ENCODE data around the gene STRIP1.

DNA sequence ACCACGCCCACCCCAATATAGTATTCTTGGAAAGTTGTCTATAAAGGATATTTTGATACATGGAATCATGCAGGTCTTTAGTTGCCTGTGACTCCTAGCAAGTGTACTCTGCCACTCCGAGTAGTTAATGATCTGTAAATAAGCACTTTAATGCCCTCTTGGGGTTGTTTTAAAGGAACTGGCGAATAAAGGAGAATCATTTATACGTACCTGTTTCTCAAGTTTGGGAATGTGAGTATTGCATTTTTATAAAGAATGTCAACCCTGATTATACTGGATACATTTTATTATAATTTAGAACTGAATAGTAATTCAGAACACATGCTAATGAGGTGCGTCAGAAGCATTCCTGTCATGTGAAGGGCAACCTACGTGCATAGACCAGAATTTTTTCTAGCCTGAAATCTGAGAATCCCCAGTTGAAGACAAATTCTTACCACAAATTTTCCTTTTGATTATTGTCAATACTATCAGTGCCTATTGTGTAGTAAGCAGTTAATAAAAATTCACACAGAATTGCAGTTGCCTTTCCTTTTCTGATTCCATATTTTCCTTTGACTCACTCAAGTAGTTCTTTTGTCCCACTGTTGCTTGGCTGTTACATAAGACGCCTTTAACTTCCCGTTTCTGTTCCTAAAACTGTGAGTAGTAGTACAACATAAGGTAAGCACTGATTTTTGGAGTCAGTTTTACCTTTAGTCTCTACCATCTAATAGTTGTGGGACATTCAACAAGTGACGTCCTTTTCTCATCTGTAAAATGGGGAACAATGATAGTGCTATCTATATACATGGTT lies 44.7 kb upstream of the STRIP1 start:
- TF ChIP-seq TBL1XR1 (IDR thresholded peaks at IDR 0.05; ENCODE audit: low read depth, low read length) (no peak), ESRRA (IDR thresholded peaks at IDR 0.05; ENCODE audit: low read length) (no peak), PAX5 (IDR thresholded peaks at IDR 0.05; ENCODE audit: borderline replicate concordance, low read depth, low read length) (no peak)
- TF ChIP-seq, protein P1, sequence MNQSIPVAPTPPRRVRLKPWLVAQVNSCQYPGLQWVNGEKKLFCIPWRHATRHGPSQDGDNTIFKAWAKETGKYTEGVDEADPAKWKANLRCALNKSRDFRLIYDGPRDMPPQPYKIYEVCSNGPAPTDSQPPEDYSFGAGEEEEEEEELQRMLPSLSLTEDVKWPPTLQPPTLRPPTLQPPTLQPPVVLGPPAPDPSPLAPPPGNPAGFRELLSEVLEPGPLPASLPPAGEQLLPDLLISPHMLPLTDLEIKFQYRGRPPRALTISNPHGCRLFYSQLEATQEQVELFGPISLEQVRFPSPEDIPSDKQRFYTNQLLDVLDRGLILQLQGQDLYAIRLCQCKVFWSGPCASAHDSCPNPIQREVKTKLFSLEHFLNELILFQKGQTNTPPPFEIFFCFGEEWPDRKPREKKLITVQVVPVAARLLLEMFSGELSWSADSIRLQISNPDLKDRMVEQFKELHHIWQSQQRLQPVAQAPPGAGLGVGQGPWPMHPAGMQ (IDR thresholded peaks at IDR 0.05; ENCODE audit: borderline replicate concordance), result no peak
- TF ChIP-seq, protein P2, sequence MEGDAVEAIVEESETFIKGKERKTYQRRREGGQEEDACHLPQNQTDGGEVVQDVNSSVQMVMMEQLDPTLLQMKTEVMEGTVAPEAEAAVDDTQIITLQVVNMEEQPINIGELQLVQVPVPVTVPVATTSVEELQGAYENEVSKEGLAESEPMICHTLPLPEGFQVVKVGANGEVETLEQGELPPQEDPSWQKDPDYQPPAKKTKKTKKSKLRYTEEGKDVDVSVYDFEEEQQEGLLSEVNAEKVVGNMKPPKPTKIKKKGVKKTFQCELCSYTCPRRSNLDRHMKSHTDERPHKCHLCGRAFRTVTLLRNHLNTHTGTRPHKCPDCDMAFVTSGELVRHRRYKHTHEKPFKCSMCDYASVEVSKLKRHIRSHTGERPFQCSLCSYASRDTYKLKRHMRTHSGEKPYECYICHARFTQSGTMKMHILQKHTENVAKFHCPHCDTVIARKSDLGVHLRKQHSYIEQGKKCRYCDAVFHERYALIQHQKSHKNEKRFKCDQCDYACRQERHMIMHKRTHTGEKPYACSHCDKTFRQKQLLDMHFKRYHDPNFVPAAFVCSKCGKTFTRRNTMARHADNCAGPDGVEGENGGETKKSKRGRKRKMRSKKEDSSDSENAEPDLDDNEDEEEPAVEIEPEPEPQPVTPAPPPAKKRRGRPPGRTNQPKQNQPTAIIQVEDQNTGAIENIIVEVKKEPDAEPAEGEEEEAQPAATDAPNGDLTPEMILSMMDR (IDR thresholded peaks at IDR 0.05 in 2 of 3, conservative IDR thresholded peaks at IDR 0.05 in 1 of 3; ENCODE audit: control insufficient read depth in 2 of 3, extremely low read depth in 1 of 3, insufficient read depth in 1 of 3, low read depth in 3 of 3, low read length in 3 of 3), result no peak
